ENCODE measurements around the gene F5.

DNA sequence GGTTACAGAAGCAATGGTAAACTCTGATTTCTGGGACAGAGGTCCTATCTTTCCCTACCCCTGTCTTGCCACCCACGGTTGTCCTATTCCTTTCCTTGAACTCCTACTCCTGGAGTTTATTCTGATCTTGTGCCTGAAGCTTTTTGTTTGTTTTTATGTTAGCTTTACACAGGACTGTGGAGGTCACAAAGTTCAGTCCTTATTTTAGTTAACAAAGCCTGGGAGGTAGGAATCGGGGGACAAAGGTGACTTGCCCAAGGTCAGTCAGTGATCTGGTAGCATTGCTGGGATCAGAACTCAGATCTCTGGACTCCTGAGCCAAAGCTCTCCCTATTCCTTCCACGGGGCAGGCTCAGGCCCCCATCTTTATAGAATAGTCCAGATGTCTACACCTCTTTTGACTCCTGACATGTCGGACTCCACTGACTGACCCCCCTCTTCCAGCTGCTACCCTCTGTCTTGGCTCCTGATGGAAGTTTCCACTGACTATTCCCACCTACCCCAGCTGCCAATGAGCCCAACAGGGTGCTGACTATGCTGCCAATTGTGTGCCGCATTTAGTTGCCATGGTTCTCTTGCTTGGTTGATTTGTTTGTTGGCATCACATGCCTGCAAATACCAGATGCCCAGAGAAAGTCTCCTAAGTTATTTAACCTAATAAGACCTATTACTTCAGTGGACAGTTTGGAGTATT is 9.9 kb downstream of the F5 start:
- TF ChIP-seq, protein P1, sequence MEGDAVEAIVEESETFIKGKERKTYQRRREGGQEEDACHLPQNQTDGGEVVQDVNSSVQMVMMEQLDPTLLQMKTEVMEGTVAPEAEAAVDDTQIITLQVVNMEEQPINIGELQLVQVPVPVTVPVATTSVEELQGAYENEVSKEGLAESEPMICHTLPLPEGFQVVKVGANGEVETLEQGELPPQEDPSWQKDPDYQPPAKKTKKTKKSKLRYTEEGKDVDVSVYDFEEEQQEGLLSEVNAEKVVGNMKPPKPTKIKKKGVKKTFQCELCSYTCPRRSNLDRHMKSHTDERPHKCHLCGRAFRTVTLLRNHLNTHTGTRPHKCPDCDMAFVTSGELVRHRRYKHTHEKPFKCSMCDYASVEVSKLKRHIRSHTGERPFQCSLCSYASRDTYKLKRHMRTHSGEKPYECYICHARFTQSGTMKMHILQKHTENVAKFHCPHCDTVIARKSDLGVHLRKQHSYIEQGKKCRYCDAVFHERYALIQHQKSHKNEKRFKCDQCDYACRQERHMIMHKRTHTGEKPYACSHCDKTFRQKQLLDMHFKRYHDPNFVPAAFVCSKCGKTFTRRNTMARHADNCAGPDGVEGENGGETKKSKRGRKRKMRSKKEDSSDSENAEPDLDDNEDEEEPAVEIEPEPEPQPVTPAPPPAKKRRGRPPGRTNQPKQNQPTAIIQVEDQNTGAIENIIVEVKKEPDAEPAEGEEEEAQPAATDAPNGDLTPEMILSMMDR (IDR thresholded peaks at IDR 0.05; ENCODE audit: insufficient read depth, low read length, poor library complexity, severe bottlenecking), result no peak
- TF ChIP-seq EZH2phosphoT487 (conservative IDR thresholded peaks at IDR 0.05; ENCODE audit: low read length), result no peak
